Measurements from ENCODE around the gene EVX1. TPM values are rescaled to one million over a fixed set of nuclear protein-coding genes. Genes with fewer than 3 reads are reported as not detected.

EVX1 gene
- total and polyA plus RNA-seq, 12 donors: 0.64 to 8.7 (median 1.1) TPM; not detected in 2

GRCh38 chr7:27237735-27238334, 4.8 kb upstream of the EVX1 start:
- WGBS, 4 donors: 43 to 80% (median 49%) methylated on average over 1 of the region's 1 CpG
- Histone ChIP-seq H3K27me3 (peaks cover 52% of the 10 kb centered on the region), H3K9me3 (replicated peaks in 1 of 3) (no peaks in the 10 kb centered on the region), H3K4me1 (replicated peaks in 1 of 2) (peaks cover 6 to 24% of the 10 kb centered on the region in 2 donors), H3K36me3 (replicated peaks in 1 of 2) (no peaks in the 10 kb centered on the region), H3K27ac (no peak overlapping the region), H3K4me3 (no peak overlapping the region)
- TF ChIP-seq CTCF (IDR thresholded peaks at IDR 0.05): no peak
- TF ChIP-seq POLR2A (IDR thresholded peaks at IDR 0.05): no peak
- intact Hi-C loops (cut with DNase I): loop anchor here in 1 of 2 donors (10.0 kb wide), 1 partner anchor 337 kb away; no protein-coding TSS in a partner anchor
- peak in 1 of 7 donors; percentile 28 for DNase-seq

- Histone ChIP-seq H3K4me3 (no peak overlapping the region), H3K4me1 (replicated peaks in 1 of 2) (peaks cover 11 to 31% of the 10 kb centered on the region in 2 donors), H3K27ac (no peak overlapping the region), H3K9me3 (replicated peaks in 1 of 3) (no peaks in the 10 kb centered on the region), H3K27me3 (peaks cover 63% of the 10 kb centered on the region), H3K36me3 (replicated peaks in 1 of 2) (no peaks in the 10 kb centered on the region)
- 62 to 85% (median 81%) methylated on average over 14 to 15 of the region's 15 CpGs for WGBS, 4 donors
- no peak for DNase-seq
- TF ChIP-seq CTCF (IDR thresholded peaks at IDR 0.05): no peak
- no peak for TF ChIP-seq POLR2A (IDR thresholded peaks at IDR 0.05)
- intact Hi-C loops (cut with DNase I): loop anchor here in 1 of 2 donors (10.0 kb wide), 1 partner anchor 336 kb away; no protein-coding TSS in a partner anchor
These were observed 3.6 kb upstream of the EVX1 start for GRCh38 chr7:27238979-27239386.

GRCh38 chr7:27239387-27240014, 3.1 kb upstream of the EVX1 start:
- Histone ChIP-seq H3K9me3 (replicated peaks in 1 of 3) (no peaks in the 10 kb centered on the region), H3K27ac (no peak overlapping the region), H3K4me1 (replicated peaks in 1 of 2) (peaks cover 11 to 31% of the 10 kb centered on the region in 2 donors), H3K36me3 (replicated peaks in 1 of 2) (no peaks in the 10 kb centered on the region), H3K27me3 (peaks cover 64% of the 10 kb centered on the region), H3K4me3 (no peak overlapping the region)
- TF ChIP-seq CTCF (IDR thresholded peaks at IDR 0.05): no peak
- no peak for TF ChIP-seq POLR2A (IDR thresholded peaks at IDR 0.05)
- DNase-seq: no peak
- 10 to 40% (median 22%) methylated on average over 16 to 55 of the region's 55 CpGs for WGBS, 4 donors
- intact Hi-C loops (cut with DNase I): loop anchor here in 1 of 2 donors (10.0 kb wide), 1 partner anchor 335 kb away; no protein-coding TSS in a partner anchor

- WGBS, 4 donors: 36 to 42% (median 40%) methylated on average over 13 to 18 of the region's 18 CpGs
- TF ChIP-seq POLR2A (IDR thresholded peaks at IDR 0.05) (no peak), CTCF (IDR thresholded peaks at IDR 0.05) (no peak)
- Histone ChIP-seq H3K9me3 (replicated peaks in 1 of 3) (no peaks in the 10 kb centered on the region), H3K4me3 (no peak overlapping the region), H3K27me3 (peaks cover 66% of the 10 kb centered on the region), H3K27ac (no peak overlapping the region), H3K36me3 (replicated peaks in 1 of 2) (no peaks in the 10 kb centered on the region), H3K4me1 (replicated peaks in 1 of 2) (peaks cover 11 to 30% of the 10 kb centered on the region in 2 donors)
- intact Hi-C loops (cut with DNase I): no loop called here
- DNase-seq: no peak
These were observed 2.4 kb upstream of the EVX1 start for GRCh38 chr7:27240015-27240731.
